ENCODE data around the gene RIPK4. TPM values are rescaled to one million over a fixed set of nuclear protein-coding genes. Genes with fewer than 3 reads are reported as not detected.
"Not testable (repeated sequence)": the region's sequence is repeated elsewhere in the genome, so short reads cannot be mapped to it uniquely, and the experiment has no call there.

The RIPK4 gene
- total and polyA plus RNA-seq, 8 donors: 8.7 to 37.6 (median 21.2) TPM

- peaks cover 0 to 60% (median 8%) of the 10 kb centered on the region in 3 donors for H3K27me3 ChIP-seq
- peaks cover 14 to 37% (median 21%) of the 10 kb centered on the region in 4 donors for H3K4me1 ChIP-seq
- no peaks in the 10 kb centered on the region for H3K9me3 ChIP-seq
- no peak overlapping the region for H3K4me3 ChIP-seq
- no peak overlapping the region for H3K27ac ChIP-seq
- no peaks in the 10 kb centered on the region for H3K36me3 ChIP-seq
- intact Hi-C loops (cut with DNase I; ENCODE audit: low total_unique reads): no loop called here
- no peak for TF ChIP-seq POLR2AphosphoS5 (IDR thresholded peaks at IDR 0.05)
- TF ChIP-seq, protein P1, sequence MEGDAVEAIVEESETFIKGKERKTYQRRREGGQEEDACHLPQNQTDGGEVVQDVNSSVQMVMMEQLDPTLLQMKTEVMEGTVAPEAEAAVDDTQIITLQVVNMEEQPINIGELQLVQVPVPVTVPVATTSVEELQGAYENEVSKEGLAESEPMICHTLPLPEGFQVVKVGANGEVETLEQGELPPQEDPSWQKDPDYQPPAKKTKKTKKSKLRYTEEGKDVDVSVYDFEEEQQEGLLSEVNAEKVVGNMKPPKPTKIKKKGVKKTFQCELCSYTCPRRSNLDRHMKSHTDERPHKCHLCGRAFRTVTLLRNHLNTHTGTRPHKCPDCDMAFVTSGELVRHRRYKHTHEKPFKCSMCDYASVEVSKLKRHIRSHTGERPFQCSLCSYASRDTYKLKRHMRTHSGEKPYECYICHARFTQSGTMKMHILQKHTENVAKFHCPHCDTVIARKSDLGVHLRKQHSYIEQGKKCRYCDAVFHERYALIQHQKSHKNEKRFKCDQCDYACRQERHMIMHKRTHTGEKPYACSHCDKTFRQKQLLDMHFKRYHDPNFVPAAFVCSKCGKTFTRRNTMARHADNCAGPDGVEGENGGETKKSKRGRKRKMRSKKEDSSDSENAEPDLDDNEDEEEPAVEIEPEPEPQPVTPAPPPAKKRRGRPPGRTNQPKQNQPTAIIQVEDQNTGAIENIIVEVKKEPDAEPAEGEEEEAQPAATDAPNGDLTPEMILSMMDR (IDR thresholded peaks at IDR 0.05): no peak
- TF ChIP-seq POLR2A (IDR thresholded peaks at IDR 0.05): no peak
- TF ChIP-seq EP300 (IDR thresholded peaks at IDR 0.05): no peak
- no peak for DNase-seq
- WGBS, 5 donors: 56 to 76% (median 71%) methylated on average over 17 to 19 of the region's 19 CpGs
These were observed 40.7 kb downstream of the RIPK4 start for GRCh38 chr21:41726058-41726558.

DNA sequence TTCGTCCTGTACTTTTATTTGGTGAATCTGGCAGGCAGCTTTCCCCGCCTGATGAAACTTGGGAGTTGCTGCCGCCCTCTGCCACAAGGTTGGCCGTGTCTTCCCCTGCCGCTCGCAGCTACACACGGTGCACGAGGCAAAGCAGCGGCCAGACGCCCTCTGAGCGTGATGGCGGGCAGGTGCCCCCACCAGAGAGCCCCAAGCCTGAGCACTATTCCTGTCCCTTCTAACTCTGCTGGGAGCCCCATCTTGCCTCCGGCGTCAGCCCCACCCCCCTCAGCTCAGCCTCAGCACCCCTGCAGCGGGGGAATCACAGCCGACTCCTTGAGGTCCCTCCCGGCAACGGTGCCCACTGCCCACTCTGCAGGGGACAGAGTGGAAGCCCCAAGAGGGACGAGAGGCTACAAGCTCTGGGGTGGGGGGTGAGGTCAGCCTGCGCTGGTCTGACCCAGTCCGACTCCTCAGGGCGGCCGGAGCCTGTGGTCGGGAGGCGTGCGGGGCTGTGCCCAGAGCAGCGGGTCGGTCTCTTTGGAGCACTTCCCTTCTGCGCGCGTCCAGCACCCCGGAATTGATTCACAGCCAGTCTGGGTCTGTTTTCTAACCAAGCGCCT, 41.3 kb downstream of the RIPK4 start:
- H3K27me3 ChIP-seq: peaks cover 0 to 60% (median 8%) of the 10 kb centered on the region in 3 donors
- TF ChIP-seq EP300 (IDR thresholded peaks at IDR 0.05) (no peak), POLR2A (IDR thresholded peaks at IDR 0.05) (no peak)
- TF ChIP-seq, protein P1 (IDR thresholded peaks at IDR 0.05): no peak
- no peak overlapping the region for H3K27ac ChIP-seq
- peaks cover 14 to 37% (median 21%) of the 10 kb centered on the region in 4 donors for H3K4me1 ChIP-seq
- DNase-seq: no peak
- intact Hi-C loops (cut with DNase I; ENCODE audit: low total_unique reads): no loop called here
- peak overlapping the region in 1 of 4 donors; percentile 16 for H3K4me3 ChIP-seq
- no peaks in the 10 kb centered on the region for H3K36me3 ChIP-seq
- WGBS, 5 donors: 53 to 68% (median 61%) methylated on average over 22 to 33 of the region's 33 CpGs
- H3K9me3 ChIP-seq: no peaks in the 10 kb centered on the region

DNA sequence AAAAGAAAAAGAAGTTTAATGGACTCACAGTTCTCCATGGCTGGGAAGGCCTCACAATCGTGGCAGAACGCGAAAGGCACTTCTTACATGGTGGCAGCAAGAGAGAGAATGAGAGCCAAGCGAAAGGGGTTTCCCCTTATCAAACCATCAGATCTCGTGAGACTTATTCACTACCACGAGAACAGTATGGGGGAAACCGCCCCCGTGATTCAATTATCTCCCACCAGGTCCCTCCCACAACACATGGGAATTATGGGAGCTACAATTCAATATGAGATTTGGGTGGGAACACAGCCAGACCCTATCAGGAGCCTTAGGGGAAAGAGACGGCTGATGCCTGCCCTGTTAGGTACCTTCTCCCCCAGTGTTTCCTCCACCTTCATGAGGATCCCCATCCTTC, 43.0 kb downstream of the RIPK4 start:
- H3K4me3 ChIP-seq; H3K27ac ChIP-seq; intact Hi-C loops (cut with DNase I; ENCODE audit: low total_unique reads); H3K36me3 ChIP-seq; DNase-seq; H3K9me3 ChIP-seq: not testable (repeated sequence)
- 74 to 86% (median 80%) methylated on average over 9 of the region's 9 CpGs for WGBS, 5 donors
- Histone ChIP-seq H3K4me1 (peaks cover 14 to 37% (median 21%) of the 10 kb centered on the region in 4 donors), H3K27me3 (peaks cover 0 to 50% (median 8%) of the 10 kb centered on the region in 3 donors)

GRCh38 chr21:41722052-41723018, 44.5 kb downstream of the RIPK4 start:
- H3K27me3 ChIP-seq: peaks cover 0 to 38% (median 3%) of the 10 kb centered on the region in 3 donors
- intact Hi-C loops (cut with DNase I; ENCODE audit: low total_unique reads): no loop called here
- H3K4me1 ChIP-seq: peaks cover 8 to 24% (median 15%) of the 10 kb centered on the region in 4 donors
- no peaks in the 10 kb centered on the region for H3K9me3 ChIP-seq
- H3K36me3 ChIP-seq: no peaks in the 10 kb centered on the region
- no peak overlapping the region for H3K27ac ChIP-seq
- H3K4me3 ChIP-seq: no peak overlapping the region
- 80 to 86% (median 81%) methylated on average over 17 to 20 of the region's 20 CpGs for WGBS, 5 donors
- TF ChIP-seq POLR2AphosphoS5 (IDR thresholded peaks at IDR 0.05) (no peak), EP300 (IDR thresholded peaks at IDR 0.05) (no peak), POLR2A (IDR thresholded peaks at IDR 0.05) (no peak)
- TF ChIP-seq, protein P1 (IDR thresholded peaks at IDR 0.05): no peak
- no peak for DNase-seq
